Astrocyte (in vitro differentiated cells and primary cell): ENCODE results near the gene CCDC159. TPM values are rescaled to one million over a fixed set of nuclear protein-coding genes. Genes with fewer than 3 reads are reported as not detected.

Source experiments
- DNase-seq: peaks from one replicate; pipeline ENCODE4 v3.0.0-alpha.2; 2010; ENCODE audit warnings: low read depth
- FAIRE-seq: peaks from 2 replicates; lab custom pipeline; 2011; peaks lifted over from hg19 to GRCh38; lab: Jason Lieb, UNC
- H2AFZ ChIP-seq: 2 replicates; pipeline ENCODE4 v1.6.0; 2012; ENCODE audit warnings: low read depth, low read length, inconsistent platforms
- H3K27ac ChIP-seq: 2 replicates; pipeline ENCODE4 v1.5.1; 2011; ENCODE audit warnings: low read depth, low read length, inconsistent platforms
- H3K27me3 ChIP-seq: 2 replicates; pipeline ENCODE4 v1.6.0; 2011; ENCODE audit warnings: low read length, inconsistent platforms; ENCODE audit not compliant: insufficient read depth
- H3K36me3 ChIP-seq: 2 replicates; pipeline ENCODE4 v1.5.1; 2011; ENCODE audit warnings: low read length, inconsistent platforms; ENCODE audit not compliant: insufficient read depth
- H3K4me1 ChIP-seq: 2 replicates; pipeline ENCODE4 v1.5.1; 2011; ENCODE audit warnings: low read length, inconsistent platforms; ENCODE audit not compliant: insufficient read depth
- H3K4me2 ChIP-seq: 2 replicates; pipeline ENCODE4 v1.6.0; 2012; ENCODE audit warnings: low read length, inconsistent platforms
- H3K4me3 ChIP-seq: 2 replicates; pipeline ENCODE4 v1.5.1; 2011; ENCODE audit warnings: low read depth, mild to moderate bottlenecking, low read length, inconsistent platforms; ENCODE audit not compliant: insufficient read depth
- H3K79me2 ChIP-seq: 2 replicates; pipeline ENCODE4 v1.6.0; 2012; ENCODE audit warnings: mild to moderate bottlenecking, low read length, inconsistent platforms; ENCODE audit not compliant: insufficient read depth
- H3K9ac ChIP-seq: 2 replicates; pipeline ENCODE4 v1.6.0; 2012; ENCODE audit warnings: mild to moderate bottlenecking, low read length, inconsistent platforms
- H3K9me3 ChIP-seq: 2 replicates; pipeline ENCODE4 v1.5.1; 2012; ENCODE audit warnings: low read depth, mild to moderate bottlenecking, low read length, inconsistent platforms; ENCODE audit not compliant: insufficient read depth
- H4K20me1 ChIP-seq: 2 replicates; pipeline ENCODE4 v1.6.0; 2012; ENCODE audit warnings: low read length, inconsistent platforms; ENCODE audit not compliant: insufficient read depth
- H3K27ac Mint-ChIP-seq: one replicate; pipeline ENCODE4 v1.8.0; 2021; ENCODE audit warnings: mild to moderate bottlenecking, mixed read lengths; ENCODE audit not compliant: unreplicated experiment
- H3K27me3 Mint-ChIP-seq: one replicate; pipeline ENCODE4 v1.8.0; 2021; ENCODE audit warnings: low read depth, mixed read lengths; ENCODE audit not compliant: unreplicated experiment
- H3K36me3 Mint-ChIP-seq: one replicate; pipeline ENCODE4 v1.8.0; 2021; ENCODE audit warnings: low read depth, mixed read lengths; ENCODE audit not compliant: unreplicated experiment
- H3K4me1 Mint-ChIP-seq: one replicate; pipeline ENCODE4 v1.8.0; 2021; ENCODE audit warnings: low read depth, mixed read lengths; ENCODE audit not compliant: unreplicated experiment
- H3K4me3 Mint-ChIP-seq: one replicate; pipeline ENCODE4 v1.8.0; 2021; ENCODE audit warnings: mild to moderate bottlenecking, moderate library complexity, mixed read lengths; ENCODE audit not compliant: unreplicated experiment
- H3K9me3 Mint-ChIP-seq: one replicate; pipeline ENCODE4 v1.8.0; 2021; ENCODE audit warnings: mild to moderate bottlenecking, mixed read lengths; ENCODE audit not compliant: unreplicated experiment
- EZH2 ChIP-seq: IDR thresholded peaks from 2 replicates; pipeline ENCODE4 v1.6.1; 2012; ENCODE audit warnings: mild to moderate bottlenecking, low read length, inconsistent platforms; ENCODE audit not compliant: insufficient read depth
- total RNA-seq: library from RNA; stranded (reverse); gene quantifications from 2 replicates; pipeline ENCODE4 v1.2.1, GENCODE V29; 2021
- TF ChIP-seq, protein P1 (sequence below): IDR thresholded peaks from 2 replicates; pipeline ENCODE4 v1.5.1; 2011; ENCODE audit warnings: low read depth, mild to moderate bottlenecking, inconsistent platforms, low read length, moderate library complexity; ENCODE audit not compliant: insufficient read depth

The CCDC159 gene
- total RNA-seq, 1 donor from 2014 or later = 11.8 TPM

DNA sequence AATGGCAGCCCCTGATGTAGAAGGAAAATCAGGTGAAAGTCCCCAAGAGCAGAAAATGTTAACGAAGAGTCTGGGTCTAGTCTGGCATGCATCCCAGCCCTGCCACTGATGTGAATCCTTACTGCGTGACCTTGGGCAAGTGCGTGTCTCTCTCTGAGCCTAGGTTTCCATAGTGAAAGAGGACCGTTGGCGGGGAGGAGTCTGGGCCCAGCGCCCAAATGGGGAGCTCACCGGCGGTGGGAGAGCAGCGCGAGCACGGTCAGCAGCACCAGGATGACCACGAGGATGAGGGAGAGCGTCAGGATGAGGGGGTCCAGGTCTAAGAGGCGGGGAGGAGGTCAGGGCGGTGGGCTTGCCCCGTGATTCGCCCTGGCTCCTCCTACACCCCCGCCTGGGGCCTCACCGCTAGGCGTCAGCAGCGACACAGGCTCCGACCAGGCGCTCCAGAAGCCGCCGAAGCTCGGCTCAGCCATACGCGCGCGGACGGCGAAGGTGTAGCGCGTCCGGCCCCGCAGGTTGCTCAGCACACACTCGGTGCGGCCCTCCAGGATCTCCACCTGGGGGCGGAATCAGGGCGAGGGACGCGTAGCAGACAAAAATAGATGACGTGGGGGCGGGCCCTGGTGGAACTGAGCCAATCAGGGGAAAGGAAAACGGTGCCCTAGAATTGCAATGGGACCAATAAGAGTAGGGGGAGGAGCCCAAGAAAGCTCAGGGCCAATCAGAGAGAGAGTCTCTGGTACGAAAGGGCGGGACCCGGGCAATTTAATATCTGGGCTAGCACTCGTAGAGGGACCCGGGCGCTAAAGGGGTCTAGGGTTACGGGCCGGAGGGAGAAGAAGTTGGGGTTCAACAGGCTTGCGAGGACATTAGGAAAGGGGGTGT is 34.6 kb downstream of the CCDC159 start:
- Histone ChIP-seq H2AFZ (peak overlapping the region; percentile 94), H3K9ac (peak overlapping the region; percentile 80), H4K20me1 (peaks cover 9% of the 10 kb centered on the region), H3K4me1 (peaks cover 40% of the 10 kb centered on the region), H3K79me2 (no peaks in the 10 kb centered on the region), H3K9me3 (no peaks in the 10 kb centered on the region), H3K27ac (peak overlapping the region; percentile 74), H3K4me3 (peak overlapping the region; percentile 69), H3K36me3 (no peaks in the 10 kb centered on the region), H3K27me3 (peaks cover 13% of the 10 kb centered on the region), H3K4me2 (peak overlapping the region; percentile 96)
- Mint-ChIP-seq H3K4me3 (peak overlapping the region; percentile 90), H3K27ac (peak overlapping the region; percentile 91), H3K4me1 (peaks cover 12% of the 10 kb centered on the region), H3K36me3 (no peaks in the 10 kb centered on the region), H3K9me3 (no peaks in the 10 kb centered on the region), H3K27me3 (peaks cover 7% of the 10 kb centered on the region)
- FAIRE-seq (no peak), DNase-seq (peak; percentile 86)
- TF ChIP-seq, protein P1, sequence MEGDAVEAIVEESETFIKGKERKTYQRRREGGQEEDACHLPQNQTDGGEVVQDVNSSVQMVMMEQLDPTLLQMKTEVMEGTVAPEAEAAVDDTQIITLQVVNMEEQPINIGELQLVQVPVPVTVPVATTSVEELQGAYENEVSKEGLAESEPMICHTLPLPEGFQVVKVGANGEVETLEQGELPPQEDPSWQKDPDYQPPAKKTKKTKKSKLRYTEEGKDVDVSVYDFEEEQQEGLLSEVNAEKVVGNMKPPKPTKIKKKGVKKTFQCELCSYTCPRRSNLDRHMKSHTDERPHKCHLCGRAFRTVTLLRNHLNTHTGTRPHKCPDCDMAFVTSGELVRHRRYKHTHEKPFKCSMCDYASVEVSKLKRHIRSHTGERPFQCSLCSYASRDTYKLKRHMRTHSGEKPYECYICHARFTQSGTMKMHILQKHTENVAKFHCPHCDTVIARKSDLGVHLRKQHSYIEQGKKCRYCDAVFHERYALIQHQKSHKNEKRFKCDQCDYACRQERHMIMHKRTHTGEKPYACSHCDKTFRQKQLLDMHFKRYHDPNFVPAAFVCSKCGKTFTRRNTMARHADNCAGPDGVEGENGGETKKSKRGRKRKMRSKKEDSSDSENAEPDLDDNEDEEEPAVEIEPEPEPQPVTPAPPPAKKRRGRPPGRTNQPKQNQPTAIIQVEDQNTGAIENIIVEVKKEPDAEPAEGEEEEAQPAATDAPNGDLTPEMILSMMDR = peak; percentile 26
- no peak for TF ChIP-seq EZH2

DNA sequence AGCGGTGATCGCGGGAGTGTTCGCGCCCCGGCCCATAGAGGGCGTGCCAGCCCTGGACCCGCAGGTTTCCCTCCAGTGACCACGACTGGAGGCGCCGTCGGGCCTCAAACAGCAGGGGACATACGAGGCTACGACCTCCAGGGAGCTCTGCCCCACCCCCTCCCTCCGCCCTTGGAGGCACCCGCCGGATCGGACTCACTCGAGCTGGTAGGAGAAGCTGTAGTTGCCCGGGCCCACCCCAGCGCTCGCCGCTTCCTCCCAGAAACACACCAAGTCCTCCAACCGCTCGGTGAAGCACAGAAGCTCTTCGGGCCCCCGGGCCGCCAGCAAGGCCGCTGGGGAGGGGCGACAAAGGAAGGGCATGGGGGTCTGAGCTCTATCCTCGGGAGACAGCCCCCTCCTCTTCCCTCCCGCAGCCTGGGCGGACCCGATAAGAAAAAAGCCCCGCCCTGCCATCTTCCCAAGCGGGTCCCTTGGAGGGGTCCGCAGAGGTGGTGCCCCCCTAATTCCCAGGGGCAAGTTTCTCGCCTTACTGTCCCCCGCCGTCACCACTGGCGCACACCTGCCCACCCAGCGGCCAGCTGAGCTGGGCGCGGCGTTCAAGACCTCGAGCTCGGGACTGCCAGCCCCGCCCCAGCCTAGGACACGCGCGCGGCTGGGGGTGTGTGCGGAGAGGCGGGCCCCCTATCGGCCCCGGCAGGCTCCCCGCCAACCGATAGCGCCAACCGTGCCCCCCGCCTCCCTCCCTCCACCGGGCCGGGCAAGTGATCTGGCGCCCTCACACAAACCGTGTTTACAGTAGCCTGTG is 36.8 kb downstream of the CCDC159 start:
- no peak for DNase-seq
- peaks cover 7% of the 10 kb centered on the region for H3K27me3 Mint-ChIP-seq
- no peak overlapping the region for H3K9ac ChIP-seq

More for the DNA sequence above, 36.8 kb downstream of the CCDC159 start:
- Histone ChIP-seq H4K20me1 (peaks cover 4% of the 10 kb centered on the region), H3K4me3 (peak overlapping the region; percentile 1), H3K27ac (no peak overlapping the region), H3K4me2 (peak overlapping the region; percentile 69), H3K9me3 (no peaks in the 10 kb centered on the region), H3K36me3 (no peaks in the 10 kb centered on the region), H3K4me1 (peaks cover 25% of the 10 kb centered on the region), H3K79me2 (no peaks in the 10 kb centered on the region), H2AFZ (peak overlapping the region; percentile 18), H3K27me3 (peaks cover 13% of the 10 kb centered on the region)
- H3K4me3 Mint-ChIP-seq = peak overlapping the region; percentile 76
- H3K27ac Mint-ChIP-seq = peak overlapping the region; percentile 41
- no peaks in the 10 kb centered on the region for H3K36me3 Mint-ChIP-seq
- peak; percentile 91 for TF ChIP-seq EZH2
- TF ChIP-seq, protein P1 = peak; percentile 25
- no peak for FAIRE-seq
- H3K9me3 Mint-ChIP-seq = no peaks in the 10 kb centered on the region
- peaks cover 6% of the 10 kb centered on the region for H3K4me1 Mint-ChIP-seq
